ENCODE results near the gene GLUL. TPM values are rescaled to one million over a fixed set of nuclear protein-coding genes. Genes with fewer than 3 reads are reported as not detected.

GLUL gene
- total and polyA plus RNA-seq, 4 experiments from 2014 or later = 78.5 to 96.0 (median 89.5) TPM

DNA sequence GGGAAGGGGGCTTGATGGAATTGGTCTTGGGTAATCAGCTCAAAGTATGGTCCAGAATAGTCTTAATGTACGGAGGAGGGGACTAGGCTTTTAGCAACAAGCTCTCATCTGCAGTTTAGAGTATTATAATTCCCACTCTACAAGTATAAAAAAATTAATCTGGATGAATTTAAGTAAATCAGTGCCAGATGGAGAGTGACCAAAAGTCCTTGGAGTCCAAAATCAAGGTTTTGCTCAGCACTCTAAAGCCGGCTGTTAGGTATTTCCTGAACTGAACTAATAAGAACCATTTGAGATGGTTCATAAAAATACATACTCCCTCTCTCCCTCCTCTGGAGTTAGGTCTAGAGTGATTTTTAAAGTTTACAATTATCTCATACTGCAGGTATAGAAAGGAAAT lies 23.7 kb downstream of the GLUL start:
- no peak overlapping the region for H3K27ac ChIP-seq (ENCODE audit: low read depth, low read length)
- DNase-seq = no peak
- POLR2A ChIA-PET (ENCODE audit: partially characterized antibody) = no interaction called here
- no peak overlapping the region for H3K4me3 ChIP-seq (ENCODE audit: low read length in 2 of 2)
- CTCF ChIA-PET (ENCODE audit: partially characterized antibody) = no interaction called here
- H3K27me3 ChIP-seq (ENCODE audit: insufficient read depth, low read length) = no peaks in the 10 kb centered on the region
- intact Hi-C loops (cut with micrococcal nuclease) = no loop called here
- Mint-ChIP-seq H3K36me3 (no peaks in the 10 kb centered on the region), H3K9me3 (peaks cover 0 to 3% (median 0%) of the 10 kb centered on the region in 8 donors), H3K27me3 (peaks cover 0 to 7% of the 10 kb centered on the region in 2 donors), H3K4me3 (no peak overlapping the region), H3K4me1 (no peaks in the 10 kb centered on the region), H3K27ac (no peak overlapping the region)
- no peaks in the 10 kb centered on the region for H3K4me1 ChIP-seq (ENCODE audit: insufficient read depth, low read length)
- no peaks in the 10 kb centered on the region for H3K36me3 ChIP-seq (ENCODE audit: insufficient read depth, low read length)
- no peaks in the 10 kb centered on the region for H3K9me3 ChIP-seq (ENCODE audit: control insufficient read depth in 1 of 2, low read length in 2 of 2)

DNA sequence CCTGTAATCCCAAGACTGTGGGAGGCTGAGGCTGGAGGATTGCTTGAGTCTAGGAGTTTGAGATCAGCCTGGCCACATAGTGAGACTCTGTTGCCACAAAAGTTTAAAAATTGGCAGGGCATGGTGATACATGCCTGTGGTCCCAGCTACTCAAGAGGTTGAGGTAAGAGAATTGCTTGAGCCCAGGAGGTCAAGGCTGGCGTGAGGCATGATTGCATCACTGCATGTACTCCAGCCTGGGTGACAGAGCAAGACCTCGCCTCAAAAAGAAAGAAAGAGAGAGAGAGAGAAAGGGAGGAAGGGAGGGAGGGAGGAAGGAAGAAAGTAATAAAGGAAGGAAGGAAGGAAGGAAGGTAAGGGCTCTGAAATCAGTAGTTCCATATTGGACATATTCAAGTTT lies 25.0 kb downstream of the GLUL start:
- H3K36me3 Mint-ChIP-seq = no peaks in the 10 kb centered on the region
- peaks cover 0 to 7% of the 10 kb centered on the region in 2 donors for H3K27me3 Mint-ChIP-seq
- intact Hi-C loops (cut with micrococcal nuclease) = no loop called here
- ChIA-PET POLR2A (ENCODE audit: partially characterized antibody) (no interaction called here), CTCF (ENCODE audit: partially characterized antibody) (no interaction called here)
- H3K27ac Mint-ChIP-seq = peak overlapping the region in 2 of 7 donors; percentile 14 to 43
- Histone ChIP-seq H3K9me3 (ENCODE audit: control insufficient read depth in 1 of 2, low read length in 2 of 2) (no peaks in the 10 kb centered on the region), H3K36me3 (ENCODE audit: insufficient read depth, low read length) (no peaks in the 10 kb centered on the region), H3K27me3 (ENCODE audit: insufficient read depth, low read length) (no peaks in the 10 kb centered on the region), H3K4me3 (ENCODE audit: low read length in 2 of 2) (no peak overlapping the region), H3K4me1 (ENCODE audit: insufficient read depth, low read length) (no peaks in the 10 kb centered on the region), H3K27ac (ENCODE audit: low read depth, low read length) (no peak overlapping the region)
- H3K4me3 Mint-ChIP-seq = no peak overlapping the region
- no peaks in the 10 kb centered on the region for H3K4me1 Mint-ChIP-seq
- H3K9me3 Mint-ChIP-seq = peaks cover 0 to 3% (median 0%) of the 10 kb centered on the region in 8 donors
- no peak for DNase-seq

DNA sequence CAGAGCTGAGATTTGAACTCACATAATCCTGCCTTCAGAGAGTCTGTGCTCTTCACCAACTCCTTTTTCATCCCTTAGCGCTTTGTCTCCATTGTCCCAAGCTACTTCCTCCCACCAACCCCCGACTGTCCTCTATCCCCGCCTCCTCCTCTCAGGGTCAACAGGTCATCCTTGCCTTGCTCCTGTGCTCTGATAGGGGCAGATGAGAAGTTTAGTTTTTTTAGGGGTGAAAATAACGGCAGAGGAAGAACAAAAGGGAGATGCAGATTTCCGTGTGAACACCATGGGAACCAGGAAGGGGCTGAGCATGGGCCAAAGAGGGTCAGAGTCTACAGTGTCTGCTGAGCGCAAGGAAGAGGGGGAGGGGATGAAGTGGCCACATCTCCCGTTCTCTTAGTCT lies 31.9 kb downstream of the GLUL start:
- H3K4me1 ChIP-seq (ENCODE audit: insufficient read depth, low read length) = no peaks in the 10 kb centered on the region
- H3K27me3 Mint-ChIP-seq = peaks cover 0 to 7% of the 10 kb centered on the region in 2 donors
- no peak overlapping the region for H3K4me3 Mint-ChIP-seq
- no peak overlapping the region for H3K4me3 ChIP-seq (ENCODE audit: low read length in 2 of 2)
- no peaks in the 10 kb centered on the region for H3K9me3 ChIP-seq (ENCODE audit: control insufficient read depth in 1 of 2, low read length in 2 of 2)
- H3K36me3 Mint-ChIP-seq = no peaks in the 10 kb centered on the region
- no peaks in the 10 kb centered on the region for H3K36me3 ChIP-seq (ENCODE audit: insufficient read depth, low read length)
- ChIA-PET POLR2A (ENCODE audit: partially characterized antibody) (no interaction called here), CTCF (ENCODE audit: partially characterized antibody) (no interaction called here)
- no peaks in the 10 kb centered on the region for H3K4me1 Mint-ChIP-seq
- no peak for DNase-seq
- H3K9me3 Mint-ChIP-seq = no peaks in the 10 kb centered on the region
- H3K27me3 ChIP-seq (ENCODE audit: insufficient read depth, low read length) = no peaks in the 10 kb centered on the region
- intact Hi-C loops (cut with micrococcal nuclease) = no loop called here
- no peak overlapping the region for H3K27ac ChIP-seq (ENCODE audit: low read depth, low read length)
- H3K27ac Mint-ChIP-seq = no peak overlapping the region

DNA sequence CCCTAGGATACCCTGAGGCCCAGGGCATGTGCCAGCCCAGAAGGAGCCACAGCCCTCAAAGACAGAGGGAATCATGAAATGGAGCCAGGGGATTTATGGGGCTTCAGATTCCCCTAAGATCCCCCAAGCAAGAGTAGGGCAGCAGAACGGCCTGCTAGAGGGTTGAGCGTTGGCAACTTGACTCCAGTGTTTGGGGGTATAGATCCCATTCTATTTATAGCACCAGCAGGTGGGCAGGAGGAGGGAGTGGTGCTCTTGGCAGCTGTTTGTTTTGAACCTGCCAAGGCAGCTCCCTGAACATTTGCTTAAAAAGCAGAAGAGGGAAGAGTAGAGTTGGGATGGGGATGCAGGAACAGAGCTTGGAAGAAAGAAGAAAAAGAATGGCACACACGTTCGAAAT lies 33.7 kb downstream of the GLUL start:
- H3K9me3 Mint-ChIP-seq = no peaks in the 10 kb centered on the region
- peak overlapping the region in 1 of 8 donors; percentile 4 for H3K4me3 Mint-ChIP-seq
- H3K27me3 Mint-ChIP-seq = peaks cover 0 to 4% of the 10 kb centered on the region in 2 donors
- H3K4me1 Mint-ChIP-seq = no peaks in the 10 kb centered on the region
- ChIA-PET CTCF (ENCODE audit: partially characterized antibody) (no interaction called here), POLR2A (ENCODE audit: partially characterized antibody) (no interaction called here)
- Histone ChIP-seq H3K27me3 (ENCODE audit: insufficient read depth, low read length) (no peaks in the 10 kb centered on the region), H3K4me1 (ENCODE audit: insufficient read depth, low read length) (no peaks in the 10 kb centered on the region), H3K36me3 (ENCODE audit: insufficient read depth, low read length) (no peaks in the 10 kb centered on the region), H3K27ac (ENCODE audit: low read depth, low read length) (no peak overlapping the region), H3K9me3 (ENCODE audit: control insufficient read depth in 1 of 2, low read length in 2 of 2) (no peaks in the 10 kb centered on the region), H3K4me3 (ENCODE audit: low read length in 2 of 2) (no peak overlapping the region)
- DNase-seq = no peak
- intact Hi-C loops (cut with micrococcal nuclease) = no loop called here
- no peak overlapping the region for H3K27ac Mint-ChIP-seq
- no peaks in the 10 kb centered on the region for H3K36me3 Mint-ChIP-seq

DNA sequence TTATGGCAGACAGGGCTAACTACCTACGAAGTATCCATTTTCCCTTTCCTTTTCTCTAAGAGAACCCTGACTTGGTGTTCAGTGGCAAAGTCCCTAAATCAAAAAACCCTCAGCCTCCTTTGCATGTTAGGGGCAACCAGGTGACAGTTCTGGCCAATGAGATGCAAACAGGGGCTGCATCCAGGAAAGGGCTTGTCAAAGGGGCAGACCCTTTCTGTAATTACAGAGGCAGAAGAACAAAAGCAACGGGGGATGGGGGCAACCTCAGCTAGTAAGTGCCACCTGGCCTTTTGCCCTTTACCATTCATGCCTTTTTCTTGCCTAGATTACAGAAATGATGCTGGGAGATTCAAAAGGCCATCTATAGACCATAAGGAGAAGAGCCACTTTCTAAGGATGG lies 34.4 kb downstream of the GLUL start:
- DNase-seq = no peak
- H3K4me1 Mint-ChIP-seq = no peaks in the 10 kb centered on the region
- H3K36me3 ChIP-seq (ENCODE audit: insufficient read depth, low read length) = no peaks in the 10 kb centered on the region
- peaks cover 0 to 4% of the 10 kb centered on the region in 2 donors for H3K27me3 Mint-ChIP-seq
- H3K27ac Mint-ChIP-seq = no peak overlapping the region
- H3K4me1 ChIP-seq (ENCODE audit: insufficient read depth, low read length) = no peaks in the 10 kb centered on the region
- H3K4me3 ChIP-seq (ENCODE audit: low read length in 2 of 2) = no peak overlapping the region
- H3K4me3 Mint-ChIP-seq = no peak overlapping the region
- no peaks in the 10 kb centered on the region for H3K9me3 Mint-ChIP-seq
- CTCF ChIA-PET (ENCODE audit: partially characterized antibody) = no interaction called here
- no peak overlapping the region for H3K27ac ChIP-seq (ENCODE audit: low read depth, low read length)
- no peaks in the 10 kb centered on the region for H3K36me3 Mint-ChIP-seq
- H3K27me3 ChIP-seq (ENCODE audit: insufficient read depth, low read length) = no peaks in the 10 kb centered on the region
- POLR2A ChIA-PET (ENCODE audit: partially characterized antibody) = no interaction called here
- H3K9me3 ChIP-seq (ENCODE audit: control insufficient read depth in 1 of 2, low read length in 2 of 2) = no peaks in the 10 kb centered on the region
- intact Hi-C loops (cut with micrococcal nuclease) = no loop called here

DNA sequence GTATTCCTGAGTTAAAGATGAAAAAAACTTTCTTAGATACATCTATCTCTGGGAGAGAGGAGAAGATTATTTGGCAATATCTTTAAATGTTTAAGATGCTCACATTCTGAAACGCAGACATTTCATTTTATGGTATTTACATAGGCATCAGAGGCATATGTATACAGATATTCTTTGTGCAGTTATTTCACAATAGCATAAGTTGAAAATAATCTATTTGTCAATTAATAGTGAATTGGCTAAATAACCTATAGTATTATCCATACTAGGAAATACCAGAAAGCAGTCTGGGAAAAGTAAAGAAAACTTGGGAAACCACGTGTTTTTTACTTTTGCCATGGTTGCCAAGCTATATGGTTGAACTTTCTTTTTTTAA lies 35.9 kb downstream of the GLUL start:
- H3K36me3 Mint-ChIP-seq = no peaks in the 10 kb centered on the region
- no peaks in the 10 kb centered on the region for H3K9me3 Mint-ChIP-seq
- peaks cover 0 to 5% of the 10 kb centered on the region in 2 donors for H3K27me3 Mint-ChIP-seq
- no peak overlapping the region for H3K4me3 ChIP-seq (ENCODE audit: low read length in 2 of 2)
- H3K4me1 Mint-ChIP-seq = no peaks in the 10 kb centered on the region
- H3K36me3 ChIP-seq (ENCODE audit: insufficient read depth, low read length) = no peaks in the 10 kb centered on the region
- DNase-seq = no peak
- intact Hi-C loops (cut with micrococcal nuclease) = no loop called here
- no peaks in the 10 kb centered on the region for H3K4me1 ChIP-seq (ENCODE audit: insufficient read depth, low read length)
- POLR2A ChIA-PET (ENCODE audit: partially characterized antibody) = no interaction called here
- no peaks in the 10 kb centered on the region for H3K27me3 ChIP-seq (ENCODE audit: insufficient read depth, low read length)
- no peaks in the 10 kb centered on the region for H3K9me3 ChIP-seq (ENCODE audit: control insufficient read depth in 1 of 2, low read length in 2 of 2)
- no peak overlapping the region for H3K27ac ChIP-seq (ENCODE audit: low read depth, low read length)
- no peak overlapping the region for H3K4me3 Mint-ChIP-seq
- no peak overlapping the region for H3K27ac Mint-ChIP-seq
- CTCF ChIA-PET (ENCODE audit: partially characterized antibody) = no interaction called here

DNA sequence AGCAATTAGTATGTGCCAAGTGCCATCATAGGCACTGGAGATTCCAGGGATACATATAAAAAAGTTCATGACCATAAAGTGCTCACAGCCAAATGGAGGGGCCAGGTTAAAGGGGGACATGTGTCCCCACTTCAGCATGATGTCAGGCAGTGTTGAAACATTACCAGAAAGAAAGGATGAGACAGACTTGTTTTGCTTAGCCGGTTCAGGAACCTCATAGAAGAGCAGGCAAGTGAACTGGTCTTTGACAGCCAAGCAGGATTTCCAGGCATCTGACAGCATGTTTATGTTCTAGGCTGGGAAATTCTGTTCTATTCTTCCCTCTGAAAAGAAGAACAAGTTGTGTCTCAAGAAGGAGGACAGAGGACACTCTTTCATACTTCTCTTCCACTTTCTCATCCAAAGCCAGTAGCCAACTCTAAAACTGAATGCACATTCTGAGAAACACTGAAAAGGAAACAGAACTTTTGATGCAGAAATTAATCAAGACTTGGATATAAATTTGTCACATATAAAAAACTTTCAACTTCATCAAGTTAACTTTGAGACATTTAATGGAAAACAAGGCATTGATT lies 39.7 kb downstream of the GLUL start:
- CTCF ChIA-PET (ENCODE audit: partially characterized antibody) = no interaction called here
- H3K27me3 Mint-ChIP-seq = peaks cover 2 to 6% of the 10 kb centered on the region in 2 donors
- H3K36me3 Mint-ChIP-seq = no peaks in the 10 kb centered on the region
- DNase-seq = no peak
- Histone ChIP-seq H3K4me3 (ENCODE audit: low read length in 2 of 2) (no peak overlapping the region), H3K27ac (ENCODE audit: low read depth, low read length) (no peak overlapping the region), H3K27me3 (ENCODE audit: insufficient read depth, low read length) (no peaks in the 10 kb centered on the region), H3K9me3 (ENCODE audit: control insufficient read depth in 1 of 2, low read length in 2 of 2) (no peaks in the 10 kb centered on the region), H3K36me3 (ENCODE audit: insufficient read depth, low read length) (no peaks in the 10 kb centered on the region), H3K4me1 (ENCODE audit: insufficient read depth, low read length) (no peaks in the 10 kb centered on the region)
- H3K4me1 Mint-ChIP-seq = no peaks in the 10 kb centered on the region
- intact Hi-C loops (cut with micrococcal nuclease) = no loop called here
- POLR2A ChIA-PET (ENCODE audit: partially characterized antibody) = no interaction called here
- no peaks in the 10 kb centered on the region for H3K9me3 Mint-ChIP-seq
- H3K27ac Mint-ChIP-seq = no peak overlapping the region
- H3K4me3 Mint-ChIP-seq = no peak overlapping the region

DNA sequence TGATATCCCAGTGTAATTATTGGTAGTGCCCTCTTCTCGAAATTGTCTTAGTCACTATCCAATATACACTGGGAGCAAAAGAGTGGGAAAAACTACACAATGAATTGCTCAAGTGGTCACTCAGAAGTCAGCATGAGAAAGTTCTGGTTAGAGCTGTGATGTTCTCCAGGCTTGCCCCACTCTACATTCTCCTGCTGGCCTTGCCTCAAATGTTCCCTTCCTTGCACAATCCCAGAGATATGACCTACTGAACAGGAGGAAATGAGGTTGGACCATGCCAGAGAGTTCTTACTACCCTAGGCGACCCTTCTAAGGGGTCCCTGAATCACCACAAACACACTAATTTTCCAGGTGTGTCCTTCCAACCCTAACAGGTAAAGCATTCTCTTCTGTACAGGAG lies 40.8 kb downstream of the GLUL start:
- Mint-ChIP-seq H3K27ac (no peak overlapping the region), H3K4me1 (no peaks in the 10 kb centered on the region), H3K4me3 (no peak overlapping the region), H3K9me3 (no peaks in the 10 kb centered on the region), H3K27me3 (peaks cover 2 to 6% of the 10 kb centered on the region in 2 donors), H3K36me3 (no peaks in the 10 kb centered on the region)
- Histone ChIP-seq H3K4me3 (ENCODE audit: low read length in 2 of 2) (no peak overlapping the region), H3K4me1 (ENCODE audit: insufficient read depth, low read length) (no peaks in the 10 kb centered on the region), H3K27ac (ENCODE audit: low read depth, low read length) (no peak overlapping the region), H3K36me3 (ENCODE audit: insufficient read depth, low read length) (no peaks in the 10 kb centered on the region), H3K9me3 (ENCODE audit: control insufficient read depth in 1 of 2, low read length in 2 of 2) (no peaks in the 10 kb centered on the region), H3K27me3 (ENCODE audit: insufficient read depth, low read length) (no peaks in the 10 kb centered on the region)
- no peak for DNase-seq
- CTCF ChIA-PET (ENCODE audit: partially characterized antibody) = no interaction called here
- POLR2A ChIA-PET (ENCODE audit: partially characterized antibody) = no interaction called here
- intact Hi-C loops (cut with micrococcal nuclease) = no loop called here
